ENCODE data around the gene PLAC8L1.
"Not testable (repeated sequence)": the region's sequence is repeated elsewhere in the genome, so short reads cannot be mapped to it uniquely, and the experiment has no call there.

Gene PLAC8L1

DNA sequence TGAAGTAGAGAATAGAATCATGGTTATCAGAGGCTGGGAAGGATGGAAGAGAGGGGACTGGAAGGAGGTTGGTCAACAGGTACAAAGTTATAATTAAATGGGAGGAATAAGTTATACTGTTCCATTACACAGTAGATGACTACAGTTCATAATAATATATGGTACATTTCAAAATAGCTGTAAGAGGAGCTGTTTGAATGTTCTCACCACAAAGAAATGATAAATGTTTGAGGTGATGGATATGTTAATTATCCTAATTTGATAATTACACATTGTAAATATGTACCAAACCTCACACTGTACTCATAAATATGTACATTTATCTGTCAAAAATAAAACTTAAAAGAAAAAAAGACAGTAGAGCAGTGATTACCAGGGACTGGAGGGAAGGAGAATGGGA is 12.9 kb upstream of the PLAC8L1 start:
- POLR2A ChIA-PET (ENCODE audit: low non-redundant PET): no interaction called here
- DNase-seq (ENCODE audit: low spot score): no peak
- CTCF ChIA-PET: interaction anchor here (0.5 to 0.6 kb wide), 2 partner anchors 12 to 43 kb away, joined by 3 to 4 read pairs; no protein-coding TSS in a partner anchor
- no peak overlapping the region for H3K27ac ChIP-seq
- TF ChIP-seq, protein P1, sequence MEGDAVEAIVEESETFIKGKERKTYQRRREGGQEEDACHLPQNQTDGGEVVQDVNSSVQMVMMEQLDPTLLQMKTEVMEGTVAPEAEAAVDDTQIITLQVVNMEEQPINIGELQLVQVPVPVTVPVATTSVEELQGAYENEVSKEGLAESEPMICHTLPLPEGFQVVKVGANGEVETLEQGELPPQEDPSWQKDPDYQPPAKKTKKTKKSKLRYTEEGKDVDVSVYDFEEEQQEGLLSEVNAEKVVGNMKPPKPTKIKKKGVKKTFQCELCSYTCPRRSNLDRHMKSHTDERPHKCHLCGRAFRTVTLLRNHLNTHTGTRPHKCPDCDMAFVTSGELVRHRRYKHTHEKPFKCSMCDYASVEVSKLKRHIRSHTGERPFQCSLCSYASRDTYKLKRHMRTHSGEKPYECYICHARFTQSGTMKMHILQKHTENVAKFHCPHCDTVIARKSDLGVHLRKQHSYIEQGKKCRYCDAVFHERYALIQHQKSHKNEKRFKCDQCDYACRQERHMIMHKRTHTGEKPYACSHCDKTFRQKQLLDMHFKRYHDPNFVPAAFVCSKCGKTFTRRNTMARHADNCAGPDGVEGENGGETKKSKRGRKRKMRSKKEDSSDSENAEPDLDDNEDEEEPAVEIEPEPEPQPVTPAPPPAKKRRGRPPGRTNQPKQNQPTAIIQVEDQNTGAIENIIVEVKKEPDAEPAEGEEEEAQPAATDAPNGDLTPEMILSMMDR (conservative IDR thresholded peaks at IDR 0.05; ENCODE audit: low read depth): no peak

DNA sequence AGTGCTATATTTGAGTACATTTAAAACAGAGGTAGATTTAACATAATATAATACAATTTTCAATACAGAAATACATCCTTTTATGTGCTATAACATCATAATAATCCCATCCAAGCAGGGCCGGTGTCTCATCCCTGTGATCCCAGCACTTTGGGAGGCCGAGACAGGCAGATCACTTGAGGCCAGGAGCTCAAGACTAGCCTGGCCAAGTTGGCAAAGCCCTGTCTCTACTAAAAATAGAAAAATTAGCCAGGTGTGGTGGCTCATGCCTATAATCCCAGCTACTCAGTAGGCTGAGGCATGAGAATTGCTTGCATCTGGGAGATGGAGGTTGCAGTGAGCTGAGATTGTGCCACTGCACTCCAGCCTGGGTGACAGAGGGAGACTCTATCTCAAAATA is 11.8 kb upstream of the PLAC8L1 start:
- DNase-seq (ENCODE audit: low spot score); POLR2A ChIA-PET (ENCODE audit: low non-redundant PET); H3K27ac ChIP-seq: not testable (repeated sequence)
- CTCF ChIA-PET: interaction anchor here (0.6 kb wide), 1 partner anchor 258 kb away, joined by 3 read pairs; no protein-coding TSS in a partner anchor

DNA sequence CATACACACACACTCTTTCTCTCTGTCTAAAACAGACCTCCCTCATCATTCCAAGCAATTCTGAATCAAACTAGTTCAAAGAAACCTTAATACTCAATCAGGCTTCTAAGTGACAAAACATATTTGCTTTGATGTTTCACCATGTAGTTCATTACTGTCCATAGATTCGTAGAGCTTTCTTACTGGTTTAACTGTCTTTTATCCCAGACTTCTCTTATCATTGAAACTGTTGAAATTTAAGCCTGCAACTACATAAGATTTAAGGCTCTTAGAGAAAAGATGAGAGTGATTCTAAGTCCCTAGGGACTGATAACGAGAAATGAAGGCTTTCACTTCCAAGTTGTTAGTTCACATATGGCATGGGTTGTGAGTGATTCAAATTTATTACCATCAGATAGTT is 11.0 kb upstream of the PLAC8L1 start:
- POLR2A ChIA-PET (ENCODE audit: low non-redundant PET): no interaction called here
- TF ChIP-seq, protein P1 (conservative IDR thresholded peaks at IDR 0.05; ENCODE audit: low read depth): no peak
- CTCF ChIA-PET: interaction anchor here (0.6 kb wide), 1 partner anchor 94 kb away, joined by 4 read pairs; no protein-coding TSS in a partner anchor

DNA sequence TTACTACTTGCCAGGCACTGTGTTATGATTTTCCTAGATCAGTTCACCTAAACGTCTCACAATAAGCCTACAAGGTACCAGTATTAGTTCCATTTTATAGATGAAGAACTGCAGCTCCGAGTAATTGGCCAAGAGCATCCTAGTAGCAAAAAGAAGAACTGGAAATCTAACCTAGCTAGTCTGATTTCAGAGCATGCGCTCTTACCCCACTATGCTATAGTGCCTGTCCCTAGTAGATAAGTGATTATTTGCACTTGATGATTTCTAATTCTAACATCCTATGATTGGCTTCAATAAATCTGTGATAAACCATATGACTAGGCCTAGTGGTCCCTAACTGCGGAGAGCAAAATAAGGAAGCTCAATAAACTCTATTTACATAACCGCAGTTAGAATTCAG is 7.1 kb upstream of the PLAC8L1 start:
- no peak overlapping the region for H3K27ac ChIP-seq
- POLR2A ChIA-PET (ENCODE audit: low non-redundant PET): no interaction called here
- no peak for DNase-seq (ENCODE audit: low spot score)
- TF ChIP-seq, protein P1 (conservative IDR thresholded peaks at IDR 0.05; ENCODE audit: low read depth): no peak
- CTCF ChIA-PET: interaction anchor here (0.6 to 1.1 kb wide), 5 partner anchors 8 to 941 kb away, joined by 3 to 5 read pairs (median 3); no protein-coding TSS in a partner anchor

More for the DNA sequence above, 11.0 kb upstream of the PLAC8L1 start:
- no peak overlapping the region for H3K27ac ChIP-seq
- DNase-seq (ENCODE audit: low spot score): no peak

DNA sequence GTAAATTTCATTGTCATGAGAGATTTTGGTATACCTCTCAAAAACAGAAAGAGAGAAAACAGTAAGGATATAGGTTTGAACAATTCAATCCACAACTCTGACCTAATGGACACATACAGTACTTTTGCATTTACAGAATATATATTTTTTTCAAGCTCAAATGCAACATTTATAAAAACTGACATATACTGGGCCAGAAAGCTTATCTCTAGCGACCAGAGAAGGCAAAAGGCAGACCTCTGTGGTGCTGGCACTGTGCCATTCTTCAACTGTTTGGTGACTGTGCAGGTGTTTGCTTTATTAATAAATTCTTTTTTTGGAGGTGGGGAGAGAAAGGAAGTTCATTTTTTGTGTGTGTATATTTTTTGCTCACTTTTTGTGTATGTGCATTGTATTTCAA is 6.0 kb upstream of the PLAC8L1 start:
- ChIA-PET CTCF (no interaction called here), POLR2A (ENCODE audit: low non-redundant PET) (interaction anchor here (0.7 kb wide), 1 partner anchor 30 kb away, joined by 3 read pairs; no protein-coding TSS in a partner anchor)
- no peak overlapping the region for H3K27ac ChIP-seq
- TF ChIP-seq, protein P1 (conservative IDR thresholded peaks at IDR 0.05; ENCODE audit: low read depth): no peak
- DNase-seq (ENCODE audit: low spot score): no peak

DNA sequence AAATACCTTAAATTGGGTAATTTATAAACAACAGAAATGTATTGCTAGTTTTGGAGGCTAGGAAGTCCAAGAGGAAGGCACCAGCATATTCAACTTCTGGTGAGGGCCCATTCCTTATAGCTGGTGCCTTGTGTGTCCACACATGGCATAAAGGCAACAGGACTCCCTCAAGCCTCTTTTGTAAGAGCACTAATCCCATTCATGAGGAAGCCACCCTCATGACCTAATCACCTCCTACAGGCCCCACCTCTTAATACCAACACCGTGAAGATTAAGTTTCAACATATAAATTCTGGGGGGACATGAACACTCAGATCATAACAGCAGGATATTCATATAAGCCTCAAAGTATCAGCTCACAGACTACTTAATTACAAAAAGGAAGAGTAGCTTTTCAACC is 4.0 kb upstream of the PLAC8L1 start:
- TF ChIP-seq, protein P1 (conservative IDR thresholded peaks at IDR 0.05; ENCODE audit: low read depth): no peak
- no peak for DNase-seq (ENCODE audit: low spot score)
- ChIA-PET CTCF (interaction anchor here (0.7 to 0.8 kb wide), 2 partner anchors 11 to 21 kb away, joined by 4 to 6 read pairs; no protein-coding TSS in a partner anchor), POLR2A (ENCODE audit: low non-redundant PET) (no interaction called here)
- H3K27ac ChIP-seq: no peak overlapping the region

DNA sequence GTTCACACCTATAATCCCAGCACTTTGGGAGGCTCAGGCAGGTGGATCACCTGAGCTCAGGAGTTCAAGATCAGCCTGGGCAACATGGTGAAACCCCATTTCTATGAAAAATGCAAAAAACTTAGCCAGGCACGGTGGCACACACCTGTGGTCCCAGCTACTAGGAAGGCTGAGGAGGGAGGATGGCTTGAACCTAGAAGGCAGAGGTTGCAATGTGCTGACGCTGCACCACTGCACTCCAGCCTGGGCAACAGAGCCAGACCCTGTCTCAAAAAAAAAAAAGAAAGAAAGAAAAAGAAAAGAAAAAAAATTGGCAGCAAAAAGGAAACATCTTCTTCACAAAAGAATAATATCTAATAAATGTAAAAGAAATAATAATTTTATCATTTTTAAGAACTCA is 3.5 kb upstream of the PLAC8L1 start:
- H3K27ac ChIP-seq; POLR2A ChIA-PET (ENCODE audit: low non-redundant PET); DNase-seq (ENCODE audit: low spot score): not testable (repeated sequence)
- CTCF ChIA-PET: interaction anchor here (0.7 to 0.8 kb wide), 2 partner anchors 12 to 22 kb away, joined by 4 to 6 read pairs; no protein-coding TSS in a partner anchor

DNA sequence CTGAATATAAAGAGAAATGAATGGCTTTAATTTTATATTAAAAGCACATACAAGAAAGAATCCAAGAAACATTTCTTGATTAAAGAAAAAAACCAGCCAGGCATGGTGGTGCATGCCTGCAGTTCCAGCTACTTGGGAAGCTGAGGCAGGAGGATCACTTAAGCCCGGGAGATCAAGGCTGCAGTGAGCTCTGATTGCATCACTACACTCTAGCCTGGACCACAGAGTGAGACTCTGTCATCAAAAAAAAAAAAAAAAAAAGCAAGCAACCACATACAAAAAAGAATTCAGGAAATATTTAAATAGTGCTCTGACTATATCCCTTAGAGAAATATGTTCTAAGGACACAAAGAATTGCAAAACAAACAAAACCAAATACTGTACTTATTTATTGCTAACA is 2.5 kb upstream of the PLAC8L1 start:
- H3K27ac ChIP-seq: no peak overlapping the region
- ChIA-PET CTCF (no interaction called here), POLR2A (ENCODE audit: low non-redundant PET) (no interaction called here)
- TF ChIP-seq, protein P1 (conservative IDR thresholded peaks at IDR 0.05; ENCODE audit: low read depth): no peak
- DNase-seq (ENCODE audit: low spot score): no peak
